ENCODE data around the gene PCYOX1L. TPM values are rescaled to one million over a fixed set of nuclear protein-coding genes. Genes with fewer than 3 reads are reported as not detected.

The PCYOX1L gene
- total and polyA plus RNA-seq, 10 donors: 5.4 to 13.0 (median 7.9) TPM

DNA sequence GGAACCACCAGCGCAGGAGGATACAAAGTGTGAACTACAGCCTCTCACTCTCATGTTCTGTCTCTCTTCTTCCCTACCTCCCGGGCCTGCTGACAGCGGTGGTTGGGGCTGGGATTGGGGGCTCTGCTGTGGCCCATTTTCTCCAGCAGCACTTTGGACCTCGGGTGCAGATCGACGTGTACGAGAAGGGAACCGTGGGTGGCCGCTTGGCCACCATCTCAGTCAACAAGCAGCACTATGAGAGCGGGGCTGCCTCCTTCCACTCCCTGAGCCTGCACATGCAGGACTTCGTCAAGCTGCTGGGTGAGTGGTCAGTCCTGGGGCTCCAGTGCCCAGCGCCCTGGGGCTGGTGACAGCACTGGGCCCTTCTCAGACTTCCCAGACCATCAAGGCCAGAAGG is 4.7 kb downstream of the PCYOX1L start:
- WGBS, 5 donors: 91 to 96% (median 95%) methylated on average over 9 to 12 of the region's 12 CpGs
- H3K36me3 ChIP-seq: peaks cover 0 to 3% (median 0%) of the 10 kb centered on the region in 6 donors
- no peak for DNase-seq
- no peaks in the 10 kb centered on the region for H3K9me3 ChIP-seq
- intact Hi-C loops (cut with DNase I; ENCODE audit: low total_unique reads): no loop called here
- peaks cover under 1 to 40% (median 26%) of the 10 kb centered on the region in 6 donors for H3K4me1 ChIP-seq
- TF ChIP-seq POLR2A (IDR thresholded peaks at IDR 0.05): no peak
- TF ChIP-seq POLR2AphosphoS5 (IDR thresholded peaks at IDR 0.05): no peak
- TF ChIP-seq, protein P1, sequence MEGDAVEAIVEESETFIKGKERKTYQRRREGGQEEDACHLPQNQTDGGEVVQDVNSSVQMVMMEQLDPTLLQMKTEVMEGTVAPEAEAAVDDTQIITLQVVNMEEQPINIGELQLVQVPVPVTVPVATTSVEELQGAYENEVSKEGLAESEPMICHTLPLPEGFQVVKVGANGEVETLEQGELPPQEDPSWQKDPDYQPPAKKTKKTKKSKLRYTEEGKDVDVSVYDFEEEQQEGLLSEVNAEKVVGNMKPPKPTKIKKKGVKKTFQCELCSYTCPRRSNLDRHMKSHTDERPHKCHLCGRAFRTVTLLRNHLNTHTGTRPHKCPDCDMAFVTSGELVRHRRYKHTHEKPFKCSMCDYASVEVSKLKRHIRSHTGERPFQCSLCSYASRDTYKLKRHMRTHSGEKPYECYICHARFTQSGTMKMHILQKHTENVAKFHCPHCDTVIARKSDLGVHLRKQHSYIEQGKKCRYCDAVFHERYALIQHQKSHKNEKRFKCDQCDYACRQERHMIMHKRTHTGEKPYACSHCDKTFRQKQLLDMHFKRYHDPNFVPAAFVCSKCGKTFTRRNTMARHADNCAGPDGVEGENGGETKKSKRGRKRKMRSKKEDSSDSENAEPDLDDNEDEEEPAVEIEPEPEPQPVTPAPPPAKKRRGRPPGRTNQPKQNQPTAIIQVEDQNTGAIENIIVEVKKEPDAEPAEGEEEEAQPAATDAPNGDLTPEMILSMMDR (IDR thresholded peaks at IDR 0.05 in 8 of 11, conservative IDR thresholded peaks at IDR 0.05 in 3 of 11): no peak
- H3K4me3 ChIP-seq: no peak overlapping the region
- no peak overlapping the region for H3K27ac ChIP-seq
- H3K27me3 ChIP-seq (replicated peaks in 1 of 7): no peaks in the 10 kb centered on the region

DNA sequence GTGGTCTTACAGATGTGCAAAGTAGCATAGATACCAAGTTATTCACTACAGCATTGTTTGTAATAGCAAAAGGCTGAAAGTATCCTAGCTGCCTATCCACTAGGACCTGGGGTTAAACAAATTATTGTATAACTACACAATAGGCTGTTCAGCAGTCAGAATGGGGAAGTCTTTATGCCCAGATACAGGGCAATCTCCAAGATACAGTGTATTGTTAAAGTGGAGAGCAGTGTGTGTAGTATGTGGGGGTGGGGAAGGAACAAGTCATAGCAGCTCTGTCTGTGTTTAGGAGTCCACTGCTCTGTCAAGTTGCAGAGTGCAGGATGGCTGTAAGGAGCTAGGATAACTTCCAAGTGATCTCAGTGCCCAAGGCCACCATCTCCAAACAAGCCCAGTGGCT is 5.5 kb downstream of the PCYOX1L start:
- Histone ChIP-seq H3K9me3 (no peaks in the 10 kb centered on the region), H3K4me3 (no peak overlapping the region), H3K27me3 (replicated peaks in 1 of 7) (no peaks in the 10 kb centered on the region), H3K36me3 (peaks cover 0 to 3% (median 0%) of the 10 kb centered on the region in 6 donors), H3K4me1 (peaks cover 0 to 39% (median 23%) of the 10 kb centered on the region in 6 donors), H3K27ac (no peak overlapping the region)
- intact Hi-C loops (cut with DNase I; ENCODE audit: low total_unique reads): no loop called here
- DNase-seq: no peak
- TF ChIP-seq, protein P1 (IDR thresholded peaks at IDR 0.05 in 8 of 11, conservative IDR thresholded peaks at IDR 0.05 in 3 of 11): no peak
- TF ChIP-seq POLR2AphosphoS5 (IDR thresholded peaks at IDR 0.05) (no peak), POLR2A (IDR thresholded peaks at IDR 0.05) (no peak)

DNA sequence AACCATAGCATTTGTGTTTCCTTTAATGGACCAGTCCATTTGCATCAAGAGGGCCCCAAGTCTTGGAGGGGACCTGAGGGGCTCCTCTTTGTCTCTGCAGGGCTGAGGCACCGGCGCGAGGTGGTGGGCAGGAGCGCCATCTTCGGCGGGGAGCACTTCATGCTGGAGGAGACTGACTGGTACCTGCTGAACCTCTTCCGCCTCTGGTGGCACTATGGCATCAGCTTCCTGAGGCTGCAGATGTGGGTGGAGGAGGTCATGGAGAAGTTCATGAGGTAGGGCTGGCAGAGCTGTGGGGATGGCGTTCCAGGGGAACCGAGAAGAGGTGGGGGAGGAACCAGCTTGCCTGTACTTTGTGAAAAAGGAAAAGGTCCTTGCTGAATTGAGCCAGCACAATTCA is 6.1 kb downstream of the PCYOX1L start:
- peaks cover 0 to 33% (median 17%) of the 10 kb centered on the region in 6 donors for H3K4me1 ChIP-seq
- WGBS, 5 donors: 89 to 96% (median 91%) methylated on average over 9 of the region's 9 CpGs
- TF ChIP-seq POLR2A (IDR thresholded peaks at IDR 0.05): no peak
- TF ChIP-seq, protein P1 (IDR thresholded peaks at IDR 0.05 in 8 of 11, conservative IDR thresholded peaks at IDR 0.05 in 3 of 11): no peak
- H3K9me3 ChIP-seq: no peaks in the 10 kb centered on the region
- DNase-seq: no peak
- H3K36me3 ChIP-seq: peaks cover 0 to 3% (median 0%) of the 10 kb centered on the region in 6 donors
- H3K27me3 ChIP-seq (replicated peaks in 1 of 7): no peaks in the 10 kb centered on the region
- H3K4me3 ChIP-seq: no peak overlapping the region
- intact Hi-C loops (cut with DNase I; ENCODE audit: low total_unique reads): no loop called here
- no peak overlapping the region for H3K27ac ChIP-seq

DNA sequence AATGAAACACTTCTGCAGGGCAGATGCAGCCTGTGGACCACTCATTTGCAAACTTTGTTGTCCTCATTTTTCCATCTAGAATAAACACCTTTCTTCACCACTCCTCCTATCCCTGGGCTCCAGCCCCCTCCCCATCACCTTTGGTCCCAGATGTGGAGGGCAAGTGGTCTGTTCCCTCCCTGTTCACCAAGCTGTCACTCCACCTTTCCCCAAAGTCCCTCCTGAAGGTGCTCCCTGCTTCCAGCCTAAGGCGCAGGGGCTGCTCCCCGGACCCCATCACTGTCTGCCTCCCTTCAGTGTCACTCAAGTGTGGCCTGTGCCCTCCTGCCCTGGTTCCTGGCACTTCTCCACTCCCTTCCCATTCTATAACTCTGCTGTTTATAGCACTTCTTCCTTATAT is 6.9 kb downstream of the PCYOX1L start:
- Histone ChIP-seq H3K4me3 (no peak overlapping the region), H3K27me3 (replicated peaks in 1 of 7) (no peaks in the 10 kb centered on the region), H3K4me1 (peaks cover 0 to 25% (median 12%) of the 10 kb centered on the region in 6 donors), H3K27ac (no peak overlapping the region), H3K9me3 (no peaks in the 10 kb centered on the region), H3K36me3 (peaks cover 0 to 3% (median 0%) of the 10 kb centered on the region in 6 donors)
- TF ChIP-seq POLR2A (IDR thresholded peaks at IDR 0.05) (no peak), POLR2AphosphoS5 (IDR thresholded peaks at IDR 0.05) (no peak)
- TF ChIP-seq, protein P1 (IDR thresholded peaks at IDR 0.05 in 8 of 11, conservative IDR thresholded peaks at IDR 0.05 in 3 of 11): no peak
- DNase-seq: no peak
- WGBS, 5 donors: 97 to 100% (median 98%) methylated on average over 2 of the region's 2 CpGs
- intact Hi-C loops (cut with DNase I; ENCODE audit: low total_unique reads): no loop called here

All from spleen (tissue), 11 donors.